NOMO-1 (cell line): ENCODE results near the gene MSTN.

Experiments
- DNase-seq, 2 experiments: peaks; one replicate each; lab custom pipeline; 2025; ENCODE audit not compliant: unreplicated experiment in 2 of 2; lab: John Stamatoyannopoulos, UW

Gene MSTN

GRCh38 chr2:190062601-190063000 is at the start of gene MSTN:
Gene MSTN (minus strand): TSS chr2:190062729. CDS start chr2:190062596, 133 bp downstream.
- DNase-seq = no peak

GRCh38 chr2:190111166-190111565 is 48.6 kb upstream of the MSTN start:
- no peak for DNase-seq

GRCh38 chr2:190110699-190111098 is 48.2 kb upstream of the MSTN start:
- no peak for DNase-seq

- DNase-seq = no peak
Measured at GRCh38 chr2:190110131-190110530, 47.6 kb upstream of the MSTN start.

- no peak for DNase-seq
Measured at GRCh38 chr2:190107409-190107808, 44.9 kb upstream of the MSTN start.

- no peak for DNase-seq
Measured at GRCh38 chr2:190106783-190107182, 44.3 kb upstream of the MSTN start.

DNA sequence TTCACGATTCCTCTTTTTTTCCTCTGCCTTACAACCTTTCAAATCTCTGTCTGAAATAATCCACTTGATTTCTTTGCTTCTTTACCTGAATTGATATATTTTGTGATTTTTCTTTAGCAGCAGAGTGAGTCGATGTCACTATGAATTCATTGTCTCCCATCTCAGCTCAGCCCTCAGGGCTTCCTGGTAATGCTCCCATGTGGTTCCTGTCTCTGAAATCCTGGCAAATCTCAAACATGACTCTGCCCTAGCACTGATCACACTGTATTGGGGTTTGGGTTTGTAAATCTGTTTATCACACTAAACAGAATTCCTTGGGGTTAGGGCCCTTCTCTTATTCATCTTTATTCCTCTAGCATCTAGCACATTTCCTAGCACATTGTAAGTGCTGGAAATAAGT is 43.0 kb upstream of the MSTN start:
- DNase-seq = no peak

- DNase-seq = no peak
Measured at GRCh38 chr2:190103144-190103543, 40.6 kb upstream of the MSTN start.

GRCh38 chr2:190099890-190100697 is 37.6 kb upstream of the MSTN start:
- no peak for DNase-seq

- DNase-seq = no peak
Measured at GRCh38 chr2:190098851-190099250, 36.3 kb upstream of the MSTN start.

GRCh38 chr2:190097115-190097514 is 34.6 kb upstream of the MSTN start:
- no peak for DNase-seq

- no peak for DNase-seq
Measured at GRCh38 chr2:190094316-190094871, 31.9 kb upstream of the MSTN start.

GRCh38 chr2:190093793-190094192 is 31.3 kb upstream of the MSTN start:
- DNase-seq = no peak

DNA sequence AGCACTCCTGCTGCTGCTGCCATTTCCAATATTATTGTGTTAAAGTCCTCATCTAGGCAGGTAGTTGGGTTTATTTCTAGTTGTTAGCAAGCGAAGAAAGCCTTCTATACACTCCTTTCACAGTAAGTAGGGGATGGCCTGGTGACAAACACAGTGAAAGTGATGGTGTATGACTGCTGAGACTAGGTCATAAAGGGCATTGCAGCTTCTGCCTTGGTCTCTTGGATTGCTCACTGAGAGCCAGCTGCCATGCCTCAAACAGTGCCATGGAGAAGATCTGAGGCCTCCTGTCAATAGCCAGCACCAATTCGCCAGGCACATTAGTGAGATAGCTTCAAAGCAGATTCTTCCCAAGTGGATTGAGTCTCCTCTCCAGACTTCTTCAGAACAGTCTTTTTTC is 27.6 kb upstream of the MSTN start:
- no peak for DNase-seq

DNA sequence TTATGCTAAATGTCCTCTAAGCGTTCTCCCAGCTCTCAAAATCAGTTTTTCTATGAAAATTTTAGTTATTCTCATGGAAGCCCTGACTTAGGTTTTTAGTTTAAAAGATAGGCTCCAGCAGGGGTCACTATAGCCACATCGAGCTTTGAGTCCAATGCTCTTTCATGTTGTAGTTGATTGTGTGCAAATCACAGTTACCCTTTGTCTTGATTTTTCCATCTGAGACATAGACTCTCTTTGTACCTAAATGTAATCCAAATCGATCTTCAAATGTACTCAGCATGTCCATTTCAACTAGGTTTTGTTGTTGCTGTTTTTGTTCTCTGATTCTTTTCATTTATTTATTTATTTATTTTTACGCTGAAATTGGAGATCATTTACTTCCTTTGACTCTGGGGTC is 26.4 kb upstream of the MSTN start:
- peak; percentile 8 to 50 for DNase-seq

DNA sequence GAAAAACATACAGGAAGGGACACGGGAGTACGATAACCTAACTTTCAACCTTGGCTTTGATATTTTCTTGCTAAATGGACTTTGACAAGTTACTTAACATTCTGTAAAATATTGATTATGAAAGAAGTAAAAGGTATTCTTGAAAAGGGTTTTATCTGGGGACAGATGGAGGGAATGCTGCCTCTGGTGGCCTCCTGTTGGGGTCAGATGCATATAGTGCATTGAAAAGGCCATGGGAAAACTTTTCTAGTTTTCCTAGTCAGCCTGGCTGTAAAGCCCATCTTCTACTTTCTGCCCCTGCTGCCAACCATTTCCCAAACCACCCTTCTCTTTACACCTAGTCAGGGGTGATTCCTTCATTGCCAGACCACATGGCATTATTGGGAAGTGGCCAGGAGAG is 22.2 kb upstream of the MSTN start:
- DNase-seq = no peak

DNA sequence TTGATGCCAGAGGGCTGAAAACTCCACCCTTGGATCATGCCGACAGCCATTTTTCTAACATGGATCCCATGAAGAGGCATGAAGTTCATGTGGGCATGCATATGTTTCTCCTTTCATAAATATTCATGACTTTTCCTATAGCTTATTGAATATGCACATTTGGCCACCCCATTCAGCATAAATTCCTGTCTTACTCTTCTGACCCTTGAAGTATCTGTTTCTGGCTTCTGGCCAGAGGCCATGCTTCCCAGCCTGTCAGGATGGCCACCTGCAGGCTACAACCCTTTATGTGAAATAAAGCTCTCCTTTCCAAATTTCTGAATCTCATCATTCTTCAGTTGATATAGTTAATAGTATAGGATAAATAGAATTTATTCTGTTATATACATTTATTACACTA is 19.6 kb upstream of the MSTN start:
- DNase-seq = no peak

- no peak for DNase-seq
Measured at GRCh38 chr2:190080527-190081049, 18.1 kb upstream of the MSTN start.

DNA sequence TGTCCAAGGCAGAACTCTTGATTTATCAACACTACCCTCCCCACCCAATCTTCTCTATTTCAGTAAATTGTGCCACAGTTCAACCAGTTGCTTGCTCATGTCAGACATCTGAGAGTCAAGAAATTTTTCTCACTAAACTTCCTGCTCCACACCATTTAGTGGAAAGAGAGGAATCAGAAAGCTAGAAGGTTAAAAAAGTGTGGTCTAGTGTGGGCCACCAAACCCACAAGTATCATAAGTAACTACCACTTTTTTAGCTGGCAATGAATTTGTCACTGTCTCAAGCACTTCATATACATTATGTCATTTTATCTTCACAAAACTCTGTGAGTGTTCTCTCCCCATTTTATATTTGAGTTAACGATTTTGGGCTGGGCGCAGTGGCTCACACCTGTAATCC is 16.6 kb upstream of the MSTN start:
- DNase-seq = no peak

GRCh38 chr2:190075623-190076022 is 13.1 kb upstream of the MSTN start:
- no peak for DNase-seq

GRCh38 chr2:190069936-190070696 is 7.6 kb upstream of the MSTN start:
- DNase-seq = peak in 1 of 2 experiments; percentile 34

DNA sequence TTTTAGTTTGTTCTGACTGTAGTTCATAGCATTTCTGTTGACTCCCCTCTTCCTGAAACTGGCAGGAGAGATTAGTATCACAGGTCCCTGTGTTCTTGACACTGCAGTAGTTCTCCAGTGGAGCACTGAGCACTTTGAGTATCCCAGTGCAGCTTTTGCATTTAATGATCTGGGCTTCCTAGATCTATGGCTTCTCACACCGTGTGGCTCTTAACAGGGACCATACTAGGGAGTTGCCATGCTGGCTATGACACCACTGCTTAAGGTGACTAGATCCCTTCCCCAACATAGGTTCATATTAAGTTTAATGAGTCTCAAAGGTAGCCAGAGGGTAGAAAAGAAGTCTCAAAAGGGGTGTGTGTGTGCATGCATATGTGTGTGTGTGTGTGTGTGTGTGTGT is 6.2 kb upstream of the MSTN start:
- DNase-seq = no peak
